Activated gamma-delta T cell treated with anti-CD3 and anti-CD28 coated beads, Interleukin-2, amount 50 U/mL, for 16 hours (primary cell): ENCODE measurements around the gene SLC41A3.

Experiments
- DNase-seq: peaks from one replicate; pipeline ENCODE4 v3.0.0-alpha.2; 2020; ENCODE audit warnings: low read depth

Gene SLC41A3

DNA sequence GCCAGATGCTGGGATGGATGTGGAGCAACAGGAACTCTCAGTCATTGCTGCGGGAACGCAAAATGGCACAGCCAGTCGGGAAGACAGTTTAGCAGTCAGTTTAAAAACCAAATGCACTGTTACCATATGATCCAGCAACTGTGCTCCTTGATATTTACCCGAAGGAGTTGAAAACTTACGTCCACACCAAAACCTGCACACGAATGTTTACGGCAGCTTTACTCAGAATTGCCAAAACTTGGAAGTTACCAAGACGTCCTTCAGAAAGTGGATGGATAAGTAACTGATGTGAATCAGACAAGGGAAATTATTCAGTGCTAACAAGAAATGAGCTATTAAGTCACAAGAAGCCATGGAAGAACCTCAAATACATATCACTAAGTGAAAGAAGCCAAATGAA is 36.1 kb upstream of the SLC41A3 start:
- DNase-seq: no peak

DNA sequence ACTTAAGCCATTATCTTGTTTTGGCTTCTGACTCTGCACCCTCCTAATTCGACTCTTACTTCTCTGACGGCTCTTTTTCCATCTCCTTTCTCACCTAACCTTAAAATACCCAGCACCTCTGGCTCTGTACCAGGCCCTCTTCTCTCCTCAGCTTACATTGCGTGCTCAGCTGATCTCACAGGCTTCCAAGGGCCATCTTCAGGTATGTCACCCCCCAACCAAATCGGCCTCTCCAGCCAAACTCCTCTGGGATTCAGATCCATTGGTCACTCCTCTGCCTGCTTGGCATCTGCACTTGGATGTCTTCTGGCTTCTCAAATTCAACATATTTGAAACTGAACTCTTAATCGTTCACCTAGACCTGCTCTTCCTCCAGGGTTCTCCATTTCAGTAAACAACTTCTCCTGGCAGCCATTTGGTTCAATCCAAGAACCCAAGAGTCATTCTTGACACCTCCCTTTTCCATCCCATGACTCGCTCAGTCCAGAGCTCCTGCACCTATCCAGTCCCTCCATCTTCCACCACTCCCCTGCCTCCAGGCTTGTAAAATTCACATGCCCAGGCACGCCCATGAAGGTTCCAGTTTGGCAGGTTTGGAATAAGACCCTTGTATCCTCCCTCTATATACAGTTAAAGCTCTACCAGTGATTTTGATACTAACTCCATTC is 35.2 kb upstream of the SLC41A3 start:
- DNase-seq: no peak

DNA sequence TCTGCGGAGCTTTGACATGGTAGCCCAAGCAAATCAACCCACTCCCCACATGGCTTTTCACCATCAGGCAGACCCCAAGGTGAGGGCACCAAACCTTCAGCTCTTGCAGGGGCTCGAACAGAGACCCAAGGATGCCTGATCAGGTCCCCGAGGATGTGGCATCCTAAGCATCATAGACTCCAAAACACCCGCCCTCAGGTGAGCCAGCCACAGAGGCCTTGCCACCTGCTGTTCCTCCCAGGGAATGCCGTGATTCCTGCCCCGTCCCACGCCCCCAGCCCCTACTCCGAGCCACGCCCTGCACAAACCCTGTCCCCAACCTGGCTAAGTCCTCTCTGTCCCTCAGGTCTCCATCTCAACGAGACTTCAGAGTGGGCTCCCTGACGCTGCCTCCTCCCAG is 34.7 kb upstream of the SLC41A3 start:
- no peak for DNase-seq

DNA sequence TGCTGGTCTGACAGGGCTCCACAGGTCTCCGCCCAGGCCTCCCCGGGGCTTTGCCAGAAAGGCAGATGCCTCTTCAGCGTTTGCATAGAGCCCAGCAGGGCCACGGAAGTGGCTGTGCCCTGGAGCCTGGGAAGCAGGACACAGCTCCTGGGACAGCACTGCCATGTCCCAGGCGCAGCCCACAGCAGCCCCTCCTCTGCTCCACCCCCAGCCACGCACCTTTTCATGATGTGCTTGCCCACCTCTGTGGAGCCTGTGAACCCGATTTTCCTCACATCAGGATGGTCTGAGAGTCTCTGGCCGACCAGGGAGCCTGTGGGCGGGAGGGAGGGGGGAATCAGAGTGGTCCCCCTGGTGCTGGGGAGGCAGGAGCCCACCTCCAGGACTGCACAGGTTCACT is 33.9 kb upstream of the SLC41A3 start:
- no peak for DNase-seq

DNA sequence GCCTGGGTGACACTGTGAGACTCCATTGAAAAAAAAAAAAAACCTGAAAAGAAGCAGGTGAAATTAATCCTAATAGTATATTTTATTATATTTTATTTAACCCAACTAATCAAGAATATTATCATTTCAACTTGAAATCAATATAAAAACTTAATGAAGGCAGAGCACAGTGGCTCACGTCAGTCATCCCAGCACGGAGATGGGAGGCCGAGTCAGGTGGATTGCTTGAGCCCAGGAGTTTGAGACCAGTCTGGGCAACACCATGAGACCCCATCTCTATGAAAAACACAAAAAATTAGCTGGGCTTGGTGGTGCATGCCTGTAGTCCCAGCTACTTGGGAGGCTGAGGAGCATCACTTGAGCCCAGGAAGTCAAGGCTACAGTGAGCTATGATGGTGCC is 33.3 kb upstream of the SLC41A3 start:
- no peak for DNase-seq

DNA sequence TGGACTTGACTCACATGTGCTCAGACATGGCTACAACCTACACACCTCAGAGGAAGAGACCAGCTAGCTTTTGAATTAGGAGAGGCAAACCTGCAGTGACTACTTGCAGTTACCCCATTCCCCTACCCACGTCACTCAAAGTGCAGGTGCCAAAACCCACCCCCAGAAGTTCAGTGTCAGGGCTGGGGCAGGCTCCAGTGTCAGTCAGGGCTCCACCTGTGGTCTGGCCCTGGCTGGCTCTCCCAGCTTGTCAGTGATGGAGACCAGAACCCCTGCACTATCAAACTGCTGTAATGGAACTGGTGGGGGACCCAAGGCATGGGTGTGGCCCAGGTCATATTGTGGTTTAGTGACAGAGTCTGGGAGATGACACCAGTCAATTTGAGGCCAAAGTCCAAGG is 32.6 kb upstream of the SLC41A3 start:
- DNase-seq: no peak

GRCh38 chr3:126114443-126115386 is 30.8 kb upstream of the SLC41A3 start:
- no peak for DNase-seq

GRCh38 chr3:126113733-126114442 is 30.0 kb upstream of the SLC41A3 start:
- no peak for DNase-seq

- no peak for DNase-seq
Observed at GRCh38 chr3:126113238-126113555, 29.3 kb upstream of the SLC41A3 start.

- DNase-seq: no peak
Observed at GRCh38 chr3:126112531-126113237, 28.8 kb upstream of the SLC41A3 start.

- DNase-seq: no peak
Observed at GRCh38 chr3:126111566-126112475, 27.9 kb upstream of the SLC41A3 start.

- DNase-seq: no peak
Observed at GRCh38 chr3:126111126-126111551, 27.2 kb upstream of the SLC41A3 start.

DNA sequence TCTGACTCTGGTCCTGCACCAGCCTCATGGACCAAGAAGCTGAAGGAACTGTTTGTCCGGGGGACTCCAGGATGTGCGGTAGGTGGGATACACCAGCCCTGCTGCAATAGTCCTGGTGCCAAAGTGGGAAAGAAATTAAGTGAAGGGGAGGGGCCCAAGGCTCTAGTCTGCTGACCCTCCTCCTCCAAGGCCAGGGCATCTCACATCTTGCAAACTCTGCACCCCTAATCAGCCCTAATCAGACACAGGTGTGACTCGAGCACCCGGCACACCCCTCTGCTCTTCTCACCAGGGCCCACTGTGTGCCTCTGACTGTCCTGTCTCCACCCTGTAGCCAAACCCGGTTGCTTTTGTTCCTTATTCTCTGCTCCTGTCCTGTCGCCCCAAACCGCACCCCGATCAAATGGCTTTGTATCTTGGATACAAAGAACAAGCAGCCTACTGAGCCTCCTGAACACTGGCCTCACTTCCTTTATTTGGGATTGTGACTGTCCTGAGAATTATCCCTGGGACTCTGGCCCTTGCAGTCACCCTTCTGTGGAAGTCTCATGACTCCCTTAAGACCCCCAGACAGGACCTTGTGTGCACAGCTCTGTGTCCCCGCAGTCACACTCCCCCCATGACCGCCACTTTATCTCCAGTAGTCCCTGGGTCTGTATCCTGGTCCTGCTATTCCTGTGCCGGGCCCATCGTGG is 26.7 kb upstream of the SLC41A3 start:
- DNase-seq: no peak

DNA sequence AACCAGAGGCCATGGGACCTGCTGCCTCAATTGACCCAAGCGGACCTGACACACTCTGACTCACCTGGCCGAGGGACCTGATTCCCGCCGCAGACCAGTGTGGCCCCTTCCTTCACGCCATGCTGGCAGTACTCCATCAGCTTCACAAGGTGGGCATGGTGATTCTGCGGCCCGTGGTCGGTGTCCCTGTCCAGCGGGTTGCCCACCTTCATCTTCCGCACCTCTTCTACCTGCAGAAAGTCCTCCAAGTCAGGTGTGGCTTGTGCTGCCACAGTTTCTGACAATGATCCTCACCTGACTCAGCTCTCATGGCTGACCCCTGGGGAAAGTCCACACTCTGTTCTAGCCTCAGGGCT is 25.9 kb upstream of the SLC41A3 start:
- DNase-seq: no peak

DNA sequence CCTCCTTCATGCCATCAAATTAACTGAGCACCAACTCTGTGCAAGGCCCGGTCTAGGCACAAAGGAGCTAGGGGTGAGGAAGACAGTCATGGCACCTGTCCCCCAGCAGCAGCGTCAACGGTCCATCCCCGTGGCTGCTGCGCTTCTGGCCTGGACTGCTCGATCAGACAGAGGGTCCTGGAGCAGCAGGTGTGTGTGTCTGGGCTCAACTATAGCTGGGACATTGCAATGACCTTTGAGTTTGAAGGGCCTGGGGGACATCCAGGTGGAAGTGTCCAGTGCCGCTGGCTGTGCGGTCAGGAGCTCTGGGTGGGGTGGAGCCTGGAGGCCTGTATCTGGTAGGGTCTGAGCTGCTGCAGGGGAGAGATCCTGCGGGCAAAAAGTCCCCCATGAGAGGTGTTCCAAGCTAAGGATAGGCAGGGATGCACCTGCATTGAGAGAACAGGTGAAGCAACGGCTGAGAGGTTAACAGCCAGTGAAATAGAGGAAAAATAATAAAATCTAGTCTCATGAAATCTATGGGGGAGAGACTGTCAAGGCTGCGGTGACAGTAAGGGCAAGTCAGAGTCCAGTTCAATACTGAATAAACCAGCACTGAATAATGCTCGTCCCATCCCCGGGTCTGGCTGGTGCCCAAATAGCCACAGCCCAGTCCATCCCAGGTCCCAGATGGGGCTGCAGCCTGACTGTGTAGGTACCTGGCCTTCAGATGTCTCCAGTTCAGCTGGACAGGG is 25.4 kb upstream of the SLC41A3 start:
- DNase-seq: no peak

GRCh38 chr3:126108676-126109050 is 24.7 kb upstream of the SLC41A3 start:
- no peak for DNase-seq

- DNase-seq: no peak
Observed at GRCh38 chr3:126107957-126108675, 24.2 kb upstream of the SLC41A3 start.

DNA sequence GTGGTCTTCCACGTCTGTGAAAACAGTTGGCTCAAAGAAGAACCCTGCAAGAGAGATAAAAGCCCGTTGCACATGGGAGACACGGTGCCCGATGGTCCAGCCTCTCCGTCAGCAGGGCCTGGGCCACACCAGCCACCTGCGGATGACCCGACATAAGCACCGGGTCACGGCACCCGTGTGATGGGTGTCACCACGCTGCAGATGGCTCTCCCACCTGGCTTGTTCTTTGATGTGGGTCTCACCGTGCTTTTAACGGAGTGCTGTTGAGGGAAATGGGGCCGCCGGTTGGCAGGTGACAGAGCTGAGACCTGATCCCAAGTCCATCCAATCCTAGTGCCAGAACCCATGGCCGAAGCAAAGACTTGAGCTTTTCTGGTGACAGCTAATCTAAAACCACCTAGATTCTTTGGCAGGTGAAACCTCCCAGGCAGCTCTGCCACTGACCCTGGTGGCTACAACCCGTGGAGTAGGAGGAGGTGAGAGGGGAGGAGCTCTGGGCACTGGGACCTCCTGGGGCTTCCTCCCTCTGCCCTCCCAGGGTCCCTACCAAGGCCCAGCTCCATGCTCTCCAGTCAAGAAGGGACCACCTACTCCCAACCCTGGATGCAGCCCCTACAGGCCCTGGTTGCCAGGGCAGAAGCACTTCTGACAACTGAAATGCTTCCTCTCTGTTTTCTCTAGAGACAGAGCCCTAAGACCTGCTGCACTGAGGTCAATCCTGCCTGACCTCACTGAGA is 23.4 kb upstream of the SLC41A3 start:
- no peak for DNase-seq
